HEK293 (cell line): ENCODE results near the gene PNPO.

Experiments used
- GFI1B ChIP-seq: fragments of 450-650 bp; formaldehyde crosslinking; IDR thresholded peaks from 2 replicates; pipeline ENCODE4 v1.5.1; 2016; ENCODE audit warnings: missing biosample characterization, missing genetic modification characterization
- MEIS1 ChIP-seq: sonication (generic); formaldehyde crosslinking; IDR thresholded peaks from 2 replicates; pipeline ENCODE4 v1.8.1; 2022; ENCODE audit warnings: missing genetic modification reagents, mild to moderate bottlenecking, borderline replicate concordance
- MZF1 ChIP-seq: fragments of 450-650 bp; formaldehyde crosslinking; IDR thresholded peaks from 2 replicates; pipeline ENCODE4 v1.5.1; 2017; ENCODE audit warnings: missing biosample characterization, missing genetic modification characterization, borderline replicate concordance
- SCRT2 ChIP-seq: fragments of 450-650 bp; formaldehyde crosslinking; IDR thresholded peaks from 2 replicates; pipeline ENCODE4 v1.5.1; 2016; ENCODE audit warnings: missing biosample characterization, missing genetic modification characterization
- ZBTB17 ChIP-seq: fragments of 450-650 bp; formaldehyde crosslinking; IDR thresholded peaks from 2 replicates; pipeline ENCODE4 v1.5.1; 2016; ENCODE audit warnings: missing biosample characterization, missing genetic modification characterization
- ZNF146 ChIP-seq: fragments of 450-650 bp; formaldehyde crosslinking; IDR thresholded peaks from 2 replicates; pipeline ENCODE4 v1.5.1; 2016; ENCODE audit warnings: missing biosample characterization, missing genetic modification characterization
- ZNF19 ChIP-seq: fragments of 450-650 bp; formaldehyde crosslinking; IDR thresholded peaks from 2 replicates; pipeline ENCODE4; 2016; ENCODE audit warnings: missing biosample characterization, missing genetic modification characterization, low read depth
- ZNF335 ChIP-seq: fragments of 450-650 bp; formaldehyde crosslinking; conservative IDR thresholded peaks from 2 replicates; pipeline ENCODE4 v1.5.1; 2016; ENCODE audit warnings: missing biosample characterization, missing genetic modification characterization
- ZNF416 ChIP-seq: fragments of 450-650 bp; formaldehyde crosslinking; IDR thresholded peaks from 2 replicates; pipeline ENCODE4 v1.5.1; 2016; ENCODE audit warnings: missing biosample characterization, missing genetic modification characterization
- ZNF521 ChIP-seq: fragments of 450-650 bp; formaldehyde crosslinking; IDR thresholded peaks from 2 replicates; pipeline ENCODE4 v1.5.1; 2017; ENCODE audit warnings: missing biosample characterization, mild to moderate bottlenecking, missing genetic modification characterization
- ZNF529 ChIP-seq: fragments of 450-650 bp; formaldehyde crosslinking; IDR thresholded peaks from 2 replicates; pipeline ENCODE4 v1.5.1; 2017; ENCODE audit warnings: missing genetic modification characterization, missing biosample characterization; ENCODE audit not compliant: insufficient replicate concordance
- ZNF530 ChIP-seq: fragments of 450-650 bp; formaldehyde crosslinking; IDR thresholded peaks from 2 replicates; pipeline ENCODE4 v1.5.1; 2016; ENCODE audit warnings: low read depth, missing biosample characterization, missing genetic modification characterization
- ZNF549 ChIP-seq: fragments of 450-650 bp; IDR thresholded peaks from 2 replicates; pipeline ENCODE4 v1.5.1; 2018; ENCODE audit warnings: missing biosample characterization, missing genetic modification characterization, mild to moderate bottlenecking, inconsistent platforms, moderate library complexity
- ZNF558 ChIP-seq: fragments of 450-650 bp; formaldehyde crosslinking; IDR thresholded peaks from 2 replicates; pipeline ENCODE4 v1.5.1; 2016; ENCODE audit warnings: missing biosample characterization, missing genetic modification characterization
- ZNF571 ChIP-seq: fragments of 450-650 bp; formaldehyde crosslinking; IDR thresholded peaks from 2 replicates; pipeline ENCODE4 v1.5.0; 2017; ENCODE audit warnings: missing biosample characterization, missing genetic modification characterization
- ZNF596 ChIP-seq: fragments of 450-650 bp; IDR thresholded peaks from 2 replicates; pipeline ENCODE4 v1.5.0; 2018; ENCODE audit warnings: missing biosample characterization, mild to moderate bottlenecking, missing genetic modification characterization, moderate library complexity
- ZNF654 ChIP-seq: fragments of 450-650 bp; formaldehyde crosslinking; IDR thresholded peaks from 2 replicates; pipeline ENCODE4 v1.5.1; 2016; ENCODE audit warnings: low read depth, missing biosample characterization, missing genetic modification characterization
- ZNF658 ChIP-seq: fragments of 450-650 bp; formaldehyde crosslinking; IDR thresholded peaks from 2 replicates; pipeline ENCODE4; 2016; ENCODE audit warnings: missing biosample characterization, missing genetic modification characterization
- ZNF677 ChIP-seq: fragments of 450-650 bp; IDR thresholded peaks from 2 replicates; pipeline ENCODE4 v1.5.0; 2018; ENCODE audit warnings: missing biosample characterization, mild to moderate bottlenecking, missing genetic modification characterization, moderate library complexity
- ZNF830 ChIP-seq: fragments of 450-650 bp; IDR thresholded peaks from 2 replicates; pipeline ENCODE4 v1.5.0; 2018; ENCODE audit warnings: missing biosample characterization, missing genetic modification characterization, low read depth, mild to moderate bottlenecking, moderate library complexity
- TF ChIP-seq, protein P1 (sequence below): fragments of 450-650 bp; formaldehyde crosslinking; IDR thresholded peaks from 2 replicates; pipeline ENCODE4 v1.5.1; 2016; ENCODE audit warnings: missing biosample characterization, missing genetic modification characterization, borderline replicate concordance
- TF ChIP-seq, protein P2 (sequence below): fragments of 450-650 bp; formaldehyde crosslinking; IDR thresholded peaks from 2 replicates; pipeline ENCODE4 v1.5.1; 2016; ENCODE audit warnings: missing biosample characterization, missing genetic modification characterization
- TF ChIP-seq, protein P3 (sequence below): fragments of 450-650 bp; formaldehyde crosslinking; IDR thresholded peaks from 2 replicates; pipeline ENCODE4 v1.5.1; 2017; ENCODE audit warnings: missing biosample characterization, mild to moderate bottlenecking, missing genetic modification characterization, moderate library complexity
- TF ChIP-seq, protein P4 (sequence below): fragments of 450-650 bp; formaldehyde crosslinking; IDR thresholded peaks from 2 replicates; pipeline ENCODE4; 2016; ENCODE audit warnings: missing biosample characterization, missing genetic modification characterization
- TF ChIP-seq, protein P5 (sequence below): fragments of 450-650 bp; formaldehyde crosslinking; optimal IDR thresholded peaks from 2 replicates; pipeline ENCODE3; 2016; ENCODE audit warnings: missing biosample characterization, mild to moderate bottlenecking, missing genetic modification characterization
- TF ChIP-seq, protein P6 (sequence below): fragments of 450-650 bp; formaldehyde crosslinking; IDR thresholded peaks from 2 replicates; pipeline ENCODE4 v1.5.1; 2017; ENCODE audit warnings: missing biosample characterization, missing genetic modification characterization

The PNPO gene

DNA sequence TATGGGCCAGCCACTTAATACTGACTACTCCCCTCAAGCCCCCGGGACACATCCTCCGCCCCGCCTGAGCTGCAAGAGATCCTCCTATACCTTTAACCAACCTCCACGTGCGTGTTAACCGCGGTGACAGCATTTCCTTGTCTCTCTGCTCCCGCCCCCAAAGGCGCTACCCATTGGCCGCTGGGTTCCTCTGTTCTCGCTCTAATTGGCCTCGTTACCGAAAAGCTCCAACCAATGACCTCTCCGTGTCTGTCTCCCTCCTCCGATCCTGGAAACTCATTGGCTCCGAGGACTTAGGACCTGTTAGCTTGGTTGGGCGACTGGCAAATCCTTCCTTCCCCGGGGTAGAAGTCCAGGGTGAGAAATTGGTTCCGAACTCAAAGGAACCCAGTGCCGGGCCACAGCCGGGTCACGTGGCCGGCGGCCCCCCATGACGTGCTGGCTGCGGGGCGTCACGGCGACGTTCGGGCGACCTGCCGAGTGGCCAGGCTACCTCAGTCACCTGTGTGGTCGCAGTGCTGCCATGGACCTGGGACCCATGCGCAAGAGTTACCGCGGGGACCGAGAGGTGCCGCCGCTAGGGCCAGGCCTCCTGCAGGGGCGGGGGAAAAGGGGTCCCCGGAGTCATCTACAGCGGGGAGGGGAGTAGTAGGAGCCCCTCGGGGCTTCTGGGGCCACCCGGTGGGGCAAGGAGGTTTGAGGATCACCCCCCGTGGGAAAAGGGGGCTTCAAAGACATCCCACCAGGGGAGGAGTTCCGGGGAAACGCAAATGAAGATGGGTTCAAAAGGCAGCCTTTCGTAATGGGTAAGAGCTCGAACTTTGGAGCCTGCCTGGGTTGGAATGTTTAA is at the start of gene PNPO (continued):
- TF ChIP-seq, protein P1, sequence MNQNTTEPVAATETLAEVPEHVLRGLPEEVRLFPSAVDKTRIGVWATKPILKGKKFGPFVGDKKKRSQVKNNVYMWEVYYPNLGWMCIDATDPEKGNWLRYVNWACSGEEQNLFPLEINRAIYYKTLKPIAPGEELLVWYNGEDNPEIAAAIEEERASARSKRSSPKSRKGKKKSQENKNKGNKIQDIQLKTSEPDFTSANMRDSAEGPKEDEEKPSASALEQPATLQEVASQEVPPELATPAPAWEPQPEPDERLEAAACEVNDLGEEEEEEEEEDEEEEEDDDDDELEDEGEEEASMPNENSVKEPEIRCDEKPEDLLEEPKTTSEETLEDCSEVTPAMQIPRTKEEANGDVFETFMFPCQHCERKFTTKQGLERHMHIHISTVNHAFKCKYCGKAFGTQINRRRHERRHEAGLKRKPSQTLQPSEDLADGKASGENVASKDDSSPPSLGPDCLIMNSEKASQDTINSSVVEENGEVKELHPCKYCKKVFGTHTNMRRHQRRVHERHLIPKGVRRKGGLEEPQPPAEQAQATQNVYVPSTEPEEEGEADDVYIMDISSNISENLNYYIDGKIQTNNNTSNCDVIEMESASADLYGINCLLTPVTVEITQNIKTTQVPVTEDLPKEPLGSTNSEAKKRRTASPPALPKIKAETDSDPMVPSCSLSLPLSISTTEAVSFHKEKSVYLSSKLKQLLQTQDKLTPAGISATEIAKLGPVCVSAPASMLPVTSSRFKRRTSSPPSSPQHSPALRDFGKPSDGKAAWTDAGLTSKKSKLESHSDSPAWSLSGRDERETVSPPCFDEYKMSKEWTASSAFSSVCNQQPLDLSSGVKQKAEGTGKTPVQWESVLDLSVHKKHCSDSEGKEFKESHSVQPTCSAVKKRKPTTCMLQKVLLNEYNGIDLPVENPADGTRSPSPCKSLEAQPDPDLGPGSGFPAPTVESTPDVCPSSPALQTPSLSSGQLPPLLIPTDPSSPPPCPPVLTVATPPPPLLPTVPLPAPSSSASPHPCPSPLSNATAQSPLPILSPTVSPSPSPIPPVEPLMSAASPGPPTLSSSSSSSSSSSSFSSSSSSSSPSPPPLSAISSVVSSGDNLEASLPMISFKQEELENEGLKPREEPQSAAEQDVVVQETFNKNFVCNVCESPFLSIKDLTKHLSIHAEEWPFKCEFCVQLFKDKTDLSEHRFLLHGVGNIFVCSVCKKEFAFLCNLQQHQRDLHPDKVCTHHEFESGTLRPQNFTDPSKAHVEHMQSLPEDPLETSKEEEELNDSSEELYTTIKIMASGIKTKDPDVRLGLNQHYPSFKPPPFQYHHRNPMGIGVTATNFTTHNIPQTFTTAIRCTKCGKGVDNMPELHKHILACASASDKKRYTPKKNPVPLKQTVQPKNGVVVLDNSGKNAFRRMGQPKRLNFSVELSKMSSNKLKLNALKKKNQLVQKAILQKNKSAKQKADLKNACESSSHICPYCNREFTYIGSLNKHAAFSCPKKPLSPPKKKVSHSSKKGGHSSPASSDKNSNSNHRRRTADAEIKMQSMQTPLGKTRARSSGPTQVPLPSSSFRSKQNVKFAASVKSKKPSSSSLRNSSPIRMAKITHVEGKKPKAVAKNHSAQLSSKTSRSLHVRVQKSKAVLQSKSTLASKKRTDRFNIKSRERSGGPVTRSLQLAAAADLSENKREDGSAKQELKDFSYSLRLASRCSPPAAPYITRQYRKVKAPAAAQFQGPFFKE (tag by site-specific recombination) = no peak
- TF ChIP-seq GFI1B (tag by site-specific recombination) = no peak
- TF ChIP-seq ZNF416 (tag by site-specific recombination) = no peak
- no peak for TF ChIP-seq ZNF558 (tag by site-specific recombination)
- TF ChIP-seq, protein P2, sequence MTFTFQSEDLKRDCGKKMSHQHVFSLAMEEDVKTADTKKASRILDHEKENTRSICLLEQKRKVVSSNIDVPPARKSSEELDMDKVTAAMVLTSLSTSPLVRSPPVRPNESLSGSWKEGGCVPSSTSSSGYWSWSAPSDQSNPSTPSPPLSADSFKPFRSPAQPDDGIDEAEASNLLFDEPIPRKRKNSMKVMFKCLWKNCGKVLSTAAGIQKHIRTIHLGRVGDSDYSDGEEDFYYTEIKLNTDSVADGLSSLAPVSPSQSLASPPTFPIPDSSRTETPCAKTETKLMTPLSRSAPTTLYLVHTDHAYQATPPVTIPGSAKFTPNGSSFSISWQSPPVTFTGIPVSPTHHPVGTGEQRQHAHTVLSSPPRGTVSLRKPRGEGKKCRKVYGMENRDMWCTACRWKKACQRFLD (tag by site-specific recombination) = no peak
- no peak for TF ChIP-seq ZNF521 (tag by site-specific recombination)
- TF ChIP-seq ZNF530 (tag by site-specific recombination) = no peak
- TF ChIP-seq, protein P3, sequence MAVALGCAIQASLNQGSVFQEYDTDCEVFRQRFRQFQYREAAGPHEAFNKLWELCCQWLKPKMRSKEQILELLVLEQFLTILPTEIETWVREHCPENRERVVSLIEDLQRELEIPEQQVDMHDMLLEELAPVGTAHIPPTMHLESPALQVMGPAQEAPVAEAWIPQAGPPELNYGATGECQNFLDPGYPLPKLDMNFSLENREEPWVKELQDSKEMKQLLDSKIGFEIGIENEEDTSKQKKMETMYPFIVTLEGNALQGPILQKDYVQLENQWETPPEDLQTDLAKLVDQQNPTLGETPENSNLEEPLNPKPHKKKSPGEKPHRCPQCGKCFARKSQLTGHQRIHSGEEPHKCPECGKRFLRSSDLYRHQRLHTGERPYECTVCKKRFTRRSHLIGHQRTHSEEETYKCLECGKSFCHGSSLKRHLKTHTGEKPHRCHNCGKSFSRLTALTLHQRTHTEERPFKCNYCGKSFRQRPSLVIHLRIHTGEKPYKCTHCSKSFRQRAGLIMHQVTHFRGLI (tag by site-specific recombination) = peak; percentile 68
- TF ChIP-seq ZNF529 (tag by site-specific recombination) = no peak
- peak; percentile 86 for TF ChIP-seq ZNF335
- no peak for TF ChIP-seq ZNF19 (tag by site-specific recombination)
- TF ChIP-seq, protein P4, sequence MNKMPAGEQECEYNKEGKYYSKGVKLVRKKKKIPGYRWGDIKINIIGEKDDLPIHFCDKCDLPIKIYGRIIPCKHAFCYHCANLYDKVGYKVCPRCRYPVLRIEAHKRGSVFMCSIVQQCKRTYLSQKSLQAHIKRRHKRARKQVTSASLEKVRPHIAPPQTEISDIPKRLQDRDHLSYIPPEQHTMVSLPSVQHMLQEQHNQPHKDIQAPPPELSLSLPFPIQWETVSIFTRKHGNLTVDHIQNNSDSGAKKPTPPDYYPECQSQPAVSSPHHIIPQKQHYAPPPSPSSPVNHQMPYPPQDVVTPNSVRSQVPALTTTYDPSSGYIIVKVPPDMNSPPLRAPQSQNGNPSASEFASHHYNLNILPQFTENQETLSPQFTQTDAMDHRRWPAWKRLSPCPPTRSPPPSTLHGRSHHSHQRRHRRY (tag by site-specific recombination) = no peak
- TF ChIP-seq, protein P5, sequence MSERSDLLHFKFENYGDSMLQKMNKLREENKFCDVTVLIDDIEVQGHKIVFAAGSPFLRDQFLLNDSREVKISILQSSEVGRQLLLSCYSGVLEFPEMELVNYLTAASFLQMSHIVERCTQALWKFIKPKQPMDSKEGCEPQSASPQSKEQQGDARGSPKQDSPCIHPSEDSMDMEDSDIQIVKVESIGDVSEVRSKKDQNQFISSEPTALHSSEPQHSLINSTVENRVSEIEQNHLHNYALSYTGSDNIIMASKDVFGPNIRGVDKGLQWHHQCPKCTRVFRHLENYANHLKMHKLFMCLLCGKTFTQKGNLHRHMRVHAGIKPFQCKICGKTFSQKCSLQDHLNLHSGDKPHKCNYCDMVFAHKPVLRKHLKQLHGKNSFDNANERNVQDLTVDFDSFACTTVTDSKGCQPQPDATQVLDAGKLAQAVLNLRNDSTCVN (tag by site-specific recombination) = peak; percentile 21
- no peak for TF ChIP-seq ZNF549 (tag by site-specific recombination)
- peak; percentile 99 for TF ChIP-seq SCRT2
- no peak for TF ChIP-seq MZF1 (tag by site-specific recombination)
- TF ChIP-seq ZNF146 (tag by site-specific recombination) = no peak
- TF ChIP-seq ZNF596 (tag by site-specific recombination) = no peak; the same call in 1 of the 2 replicates
- no peak for TF ChIP-seq ZNF830 (tag by site-specific recombination)
- TF ChIP-seq ZNF658 (tag by site-specific recombination) = no peak
- no peak for TF ChIP-seq ZNF571 (tag by site-specific recombination)
- no peak for TF ChIP-seq ZNF654 (tag by site-specific recombination)
- no peak for TF ChIP-seq ZBTB17 (tag by site-specific recombination)
- TF ChIP-seq, protein P6, sequence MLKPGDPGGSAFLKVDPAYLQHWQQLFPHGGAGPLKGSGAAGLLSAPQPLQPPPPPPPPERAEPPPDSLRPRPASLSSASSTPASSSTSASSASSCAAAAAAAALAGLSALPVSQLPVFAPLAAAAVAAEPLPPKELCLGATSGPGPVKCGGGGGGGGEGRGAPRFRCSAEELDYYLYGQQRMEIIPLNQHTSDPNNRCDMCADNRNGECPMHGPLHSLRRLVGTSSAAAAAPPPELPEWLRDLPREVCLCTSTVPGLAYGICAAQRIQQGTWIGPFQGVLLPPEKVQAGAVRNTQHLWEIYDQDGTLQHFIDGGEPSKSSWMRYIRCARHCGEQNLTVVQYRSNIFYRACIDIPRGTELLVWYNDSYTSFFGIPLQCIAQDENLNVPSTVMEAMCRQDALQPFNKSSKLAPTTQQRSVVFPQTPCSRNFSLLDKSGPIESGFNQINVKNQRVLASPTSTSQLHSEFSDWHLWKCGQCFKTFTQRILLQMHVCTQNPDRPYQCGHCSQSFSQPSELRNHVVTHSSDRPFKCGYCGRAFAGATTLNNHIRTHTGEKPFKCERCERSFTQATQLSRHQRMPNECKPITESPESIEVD (tag by site-specific recombination) = no peak
- TF ChIP-seq ZNF677 = no peak
- no peak for TF ChIP-seq MEIS1
